NB4 (cell line): ENCODE data around the gene RNPC3.
A peak's percentile ranks its signal among the peaks of the same experiment; 100 is the strongest.
"Not testable (repeated sequence)": the region's sequence is repeated elsewhere in the genome, so short reads cannot be mapped to it uniquely, and the experiment has no call there.

Source experiments
- DNase-seq: peaks from one replicate; pipeline ENCODE4 v3.0.0; 2010; ENCODE audit warnings: low read depth
- H3K4me3 ChIP-seq: one replicate; pipeline ENCODE4 v1.5.1; 2011; ENCODE audit warnings: mild to moderate bottlenecking, low read depth, low read length, moderate library complexity
- MYC ChIP-seq: IDR thresholded peaks from 2 replicates; pipeline ENCODE4 v1.6.1; 2011; ENCODE audit warnings: low read depth, low read length
- POLR2A ChIP-seq: IDR thresholded peaks from 2 replicates; pipeline ENCODE4 v1.6.1; 2011; ENCODE audit warnings: mild to moderate bottlenecking; ENCODE audit not compliant: insufficient read length; ENCODE audit errors: extremely low read depth
- TF ChIP-seq, protein P1 (sequence below): IDR thresholded peaks from one replicate; pipeline ENCODE4 v1.5.1; 2012; ENCODE audit warnings: low read depth, low read length
- TF ChIP-seq, protein P2 (sequence below): IDR thresholded peaks from 2 replicates; pipeline ENCODE4 v1.6.1; 2011; ENCODE audit warnings: low read depth, low read length

RNPC3 gene

DNA sequence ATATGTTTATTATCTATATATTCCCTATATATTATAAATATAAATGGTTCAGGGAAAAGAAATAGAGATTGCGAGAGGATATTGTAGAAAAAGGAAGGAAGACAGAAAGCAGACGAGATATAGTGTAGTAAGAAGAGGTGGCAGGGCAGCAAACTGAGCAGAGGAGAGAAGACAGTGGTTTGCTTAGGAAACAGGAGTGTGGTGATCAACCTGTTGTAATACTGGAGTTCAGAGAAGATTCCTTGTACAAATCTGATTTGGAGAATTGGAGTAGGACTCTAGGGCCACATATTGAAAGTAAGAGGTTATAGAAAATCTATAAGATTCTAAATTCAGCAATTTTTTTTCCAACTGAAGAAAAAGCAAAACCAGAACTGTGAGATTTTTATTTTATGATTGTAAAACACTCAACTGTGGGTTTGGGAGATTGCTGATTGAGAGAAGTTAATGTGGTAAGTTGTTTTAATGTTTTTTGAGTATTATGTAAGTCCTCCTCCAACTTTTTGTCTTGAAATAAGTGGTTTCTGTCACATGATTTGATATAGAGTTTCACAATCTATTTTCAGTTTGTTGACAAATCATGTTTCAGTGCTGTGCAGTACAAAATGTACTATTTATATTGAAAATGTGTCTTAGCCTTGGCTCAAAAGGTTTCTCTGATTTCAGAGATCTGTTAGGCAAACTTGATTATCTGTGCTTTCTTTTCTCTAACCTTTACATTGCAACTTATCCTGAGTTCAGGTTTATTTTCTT, 36.3 kb downstream of the RNPC3 start:
- DNase-seq: peak; percentile 23
- H3K4me3 ChIP-seq: no peak overlapping the region
- TF ChIP-seq MYC (no peak), POLR2A (no peak)
- TF ChIP-seq, protein P1, sequence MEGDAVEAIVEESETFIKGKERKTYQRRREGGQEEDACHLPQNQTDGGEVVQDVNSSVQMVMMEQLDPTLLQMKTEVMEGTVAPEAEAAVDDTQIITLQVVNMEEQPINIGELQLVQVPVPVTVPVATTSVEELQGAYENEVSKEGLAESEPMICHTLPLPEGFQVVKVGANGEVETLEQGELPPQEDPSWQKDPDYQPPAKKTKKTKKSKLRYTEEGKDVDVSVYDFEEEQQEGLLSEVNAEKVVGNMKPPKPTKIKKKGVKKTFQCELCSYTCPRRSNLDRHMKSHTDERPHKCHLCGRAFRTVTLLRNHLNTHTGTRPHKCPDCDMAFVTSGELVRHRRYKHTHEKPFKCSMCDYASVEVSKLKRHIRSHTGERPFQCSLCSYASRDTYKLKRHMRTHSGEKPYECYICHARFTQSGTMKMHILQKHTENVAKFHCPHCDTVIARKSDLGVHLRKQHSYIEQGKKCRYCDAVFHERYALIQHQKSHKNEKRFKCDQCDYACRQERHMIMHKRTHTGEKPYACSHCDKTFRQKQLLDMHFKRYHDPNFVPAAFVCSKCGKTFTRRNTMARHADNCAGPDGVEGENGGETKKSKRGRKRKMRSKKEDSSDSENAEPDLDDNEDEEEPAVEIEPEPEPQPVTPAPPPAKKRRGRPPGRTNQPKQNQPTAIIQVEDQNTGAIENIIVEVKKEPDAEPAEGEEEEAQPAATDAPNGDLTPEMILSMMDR: no peak
- TF ChIP-seq, protein P2, sequence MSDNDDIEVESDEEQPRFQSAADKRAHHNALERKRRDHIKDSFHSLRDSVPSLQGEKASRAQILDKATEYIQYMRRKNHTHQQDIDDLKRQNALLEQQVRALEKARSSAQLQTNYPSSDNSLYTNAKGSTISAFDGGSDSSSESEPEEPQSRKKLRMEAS: no peak

DNA sequence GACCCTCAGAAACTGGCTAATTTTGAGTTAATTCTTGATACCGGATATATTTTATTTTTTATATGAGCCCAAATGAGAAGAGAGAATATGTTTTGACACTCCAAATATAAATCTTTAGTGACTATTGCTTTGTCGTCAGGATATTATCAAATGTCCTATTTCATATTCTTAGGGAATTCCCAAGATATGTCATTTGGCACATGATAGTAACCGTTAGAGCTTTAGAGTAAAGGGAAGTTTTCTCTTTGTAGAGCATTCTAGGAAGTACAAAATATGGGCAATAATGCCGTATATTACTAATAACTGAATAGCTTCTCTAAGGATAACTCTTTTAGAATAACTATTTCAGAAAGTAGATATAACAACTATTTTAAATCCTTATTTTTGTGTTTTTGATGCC, 37.6 kb downstream of the RNPC3 start:
- DNase-seq: no peak
- no peak overlapping the region for H3K4me3 ChIP-seq
- no peak for TF ChIP-seq MYC
- TF ChIP-seq, protein P1: no peak
- TF ChIP-seq POLR2A: no peak
- TF ChIP-seq, protein P2: no peak

DNA sequence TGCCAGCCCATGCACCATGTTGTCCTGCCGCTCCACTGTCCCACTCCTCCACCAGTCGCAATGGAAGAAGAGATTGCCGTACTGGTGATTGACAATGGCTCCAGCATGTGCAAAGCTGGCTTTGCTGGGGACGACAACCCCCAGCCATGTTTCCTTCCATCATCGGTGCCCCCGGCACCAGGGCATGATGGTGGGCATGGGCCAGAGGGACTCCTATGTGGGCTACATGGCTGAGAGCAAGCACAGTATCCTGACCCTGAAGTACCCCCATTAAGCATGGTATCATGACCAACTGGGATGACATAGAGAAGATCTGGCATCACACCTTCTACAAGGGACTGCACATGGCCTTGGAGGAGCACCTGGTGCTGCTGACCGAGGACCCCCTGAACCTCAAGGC, 44.0 kb downstream of the RNPC3 start:
- H3K4me3 ChIP-seq: no peak overlapping the region
- no peak for TF ChIP-seq MYC
- TF ChIP-seq, protein P1: no peak
- TF ChIP-seq POLR2A: no peak
- TF ChIP-seq, protein P2: no peak
- no peak for DNase-seq

DNA sequence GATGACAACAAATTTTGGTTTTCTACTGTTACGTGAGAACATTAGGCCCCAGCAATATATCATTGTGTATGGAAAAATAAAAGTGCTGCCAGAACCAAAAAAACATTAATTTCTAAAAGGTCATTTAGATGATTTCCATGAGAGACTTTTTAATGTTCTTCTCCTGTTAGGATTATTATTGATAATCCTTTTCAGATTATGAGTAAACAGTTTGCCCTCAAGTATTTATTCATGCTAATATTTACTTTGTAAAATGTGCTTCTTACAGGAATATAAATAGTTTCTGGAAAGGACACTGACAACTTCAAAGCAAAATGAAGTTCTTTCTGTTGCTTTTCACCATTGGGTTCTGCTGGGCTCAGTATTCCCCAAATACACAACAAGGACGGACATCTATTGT, 45.8 kb downstream of the RNPC3 start, which contains the start of gene AMY2B:
AMY2B (plus strand) TSS at position 301 of the 400 bp plus-strand sequence; CDS start at position 315, 14 bp downstream.
- not testable (repeated sequence) for DNase-seq, H3K4me3 ChIP-seq

DNA sequence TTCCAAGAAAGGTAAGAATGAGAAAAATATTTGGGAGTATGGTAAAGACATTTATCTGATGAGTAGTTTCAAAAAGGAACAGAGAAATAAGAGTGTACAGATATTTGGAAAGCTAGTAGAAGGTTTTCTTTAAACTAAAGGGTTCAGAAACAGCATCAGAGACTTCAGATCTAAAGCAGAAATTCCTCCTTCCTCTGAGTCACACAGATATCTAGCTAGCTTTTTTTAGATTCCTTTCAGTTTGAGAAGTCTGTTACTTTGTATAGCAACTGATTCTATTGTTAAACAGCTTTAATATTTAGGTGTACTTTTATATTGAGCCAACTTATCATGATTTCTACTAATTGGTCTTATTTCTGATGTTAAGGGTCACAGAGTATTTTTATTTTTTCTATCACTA, 50.6 kb downstream of the RNPC3 start:
- no peak overlapping the region for H3K4me3 ChIP-seq
- DNase-seq: no peak
- TF ChIP-seq MYC (no peak), POLR2A (no peak)
- TF ChIP-seq, protein P1: no peak
- TF ChIP-seq, protein P2: no peak

DNA sequence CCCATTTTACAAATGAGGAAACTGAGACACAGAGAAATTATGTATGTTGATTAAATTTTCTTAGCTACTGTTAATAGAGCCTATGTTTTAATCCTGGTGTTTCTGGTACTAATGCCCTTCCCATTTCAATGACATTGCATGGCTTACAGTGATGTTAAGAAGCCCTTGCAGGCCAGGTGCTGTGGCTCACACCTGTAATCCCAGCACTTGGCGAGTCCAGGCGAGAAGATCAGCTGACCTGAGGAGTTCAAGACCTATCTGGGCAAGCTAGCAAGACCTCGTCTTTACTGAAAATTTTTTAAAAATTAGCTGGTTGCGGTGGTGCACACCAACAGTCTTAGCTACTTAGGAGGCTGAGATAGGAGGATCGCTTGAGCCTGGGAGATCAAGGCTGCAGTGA, 51.3 kb downstream of the RNPC3 start:
- H3K4me3 ChIP-seq, DNase-seq: not testable (repeated sequence)

DNA sequence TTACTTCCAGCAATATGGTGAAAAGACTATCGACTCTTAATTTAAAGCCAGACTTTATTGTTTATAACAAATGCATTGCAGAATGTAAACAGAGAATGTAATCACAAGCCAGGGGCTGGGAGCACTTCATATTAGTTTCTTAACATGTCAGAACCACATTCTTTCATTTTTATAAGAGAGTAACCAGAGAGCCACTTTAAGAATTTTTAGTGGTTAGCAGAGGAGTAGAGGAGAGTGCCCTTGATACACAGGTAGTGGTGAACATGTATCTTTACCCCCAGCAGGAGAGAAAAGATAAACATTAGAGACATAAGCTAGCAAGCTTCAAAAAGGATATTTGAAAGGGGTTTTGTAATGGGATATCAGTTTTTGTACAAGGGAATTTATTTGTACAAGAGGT, 57.0 kb downstream of the RNPC3 start:
- H3K4me3 ChIP-seq: no peak overlapping the region
- TF ChIP-seq, protein P2: no peak
- TF ChIP-seq MYC: no peak
- TF ChIP-seq, protein P1: no peak
- TF ChIP-seq POLR2A: no peak
- no peak for DNase-seq
